HepG2 (cell line): ENCODE data around the gene PLA2G12A. TPM values are rescaled to one million over a fixed set of nuclear protein-coding genes. Genes with fewer than 3 reads are reported as not detected.

ENCODE experiments used
- ATAC-seq: fragments of 200-7000 bp; cut with Tn5 transposase; 3 replicates; pipeline ENCODE4 v1.9.1; 2020; ENCODE audit warnings: mild to moderate bottlenecking, moderate library complexity
- BruUV-seq: library from RNA; stranded (reverse); fragments of 400-500 nt; replicated peaks from 2 replicates; lab custom pipeline; 2021; lab: Mats Ljungman, UMichigan
- CTCF ChIA-PET: fragments of 300-600 bp; formaldehyde crosslinking; extraction: SDS; loops from one replicate; lab custom pipeline; 2021; ENCODE audit warnings: low total read pairs, inconsistent platforms, low intra/inter-chr PET ratio; lab: Yijun Ruan, JAX
- POLR2A ChIA-PET: fragments of 350-600 bp; sonication (Branson Sonifier 250); formaldehyde crosslinking; loops from one replicate; lab custom pipeline; 2020; ENCODE audit warnings: antibody characterized with exemption, inconsistent platforms; lab: Yijun Ruan, JAX
- DNase-seq: peaks from one replicate; pipeline ENCODE4 v3.0.0-alpha.2; 2015; ENCODE audit warnings: low spot score
- FAIRE-seq: peaks from 3 replicates; lab custom pipeline; 2011; peaks lifted over from hg19 to GRCh38; lab: Jason Lieb, UNC
- H2AFZ ChIP-seq: one replicate; pipeline ENCODE4 v1.6.1; 2011; ENCODE audit warnings: low read length, inconsistent platforms
- H3K27ac ChIP-seq: fragments of 300-600 bp; 3 replicates; pipeline ENCODE4 v1.8.0; 2011; ENCODE audit warnings: mixed run types, mild to moderate bottlenecking, mixed read lengths, low read length, inconsistent platforms; ENCODE audit not compliant: insufficient read depth; ENCODE audit errors: extremely low read length
- H3K27me3 ChIP-seq, 2 experiments: fragments of 200-600 bp in 1 of 2; 2 replicates in 1 of 2; 3 replicates in 1 of 2; pipeline versions ENCODE4 v1.6.0 to v1.8.0; 2011; ENCODE audit warnings: low read length in 2 of 2, mild to moderate bottlenecking in 2 of 2, moderate library complexity in 2 of 2, inconsistent platforms in 1 of 2; ENCODE audit not compliant: insufficient read depth in 2 of 2, control insufficient read depth in 1 of 2
- H3K36me3 ChIP-seq, 2 experiments: fragments of 200-600 bp in 1 of 2; replicated peaks in 1 of 2; 2 replicates in 1 of 2; 3 replicates in 1 of 2; pipeline versions ENCODE4 v1.5.1 to v1.8.0; 2011; ENCODE audit warnings: low read length in 2 of 2, inconsistent platforms in 1 of 2; ENCODE audit not compliant: insufficient read depth in 2 of 2, control insufficient read depth in 1 of 2
- H3K4me1 ChIP-seq: 2 replicates; pipeline ENCODE4 v1.5.1; 2012; ENCODE audit warnings: low read length, inconsistent platforms; ENCODE audit not compliant: insufficient read depth
- H3K4me2 ChIP-seq: 2 replicates; pipeline ENCODE4 v1.6.0; 2011; ENCODE audit warnings: low read depth, low read length, inconsistent platforms
- H3K4me3 ChIP-seq, 3 experiments: fragments of 200-600 bp in 1 of 3; sonication (generic), shearing (Covaris generic) in 1 of 3; replicated peaks in 1 of 3; 2 replicates each; pipeline ENCODE4 v1.5.1; 2011 to 2016; ENCODE audit warnings: low read length in 3 of 3, inconsistent platforms in 2 of 3, low read depth in 2 of 3, mild to moderate bottlenecking in 2 of 3, control low read depth in 1 of 3, mixed read lengths in 1 of 3; ENCODE audit not compliant: insufficient read depth in 1 of 3
- H3K79me2 ChIP-seq: one replicate; pipeline ENCODE4 v1.6.1; 2011; ENCODE audit warnings: low read length, inconsistent platforms; ENCODE audit not compliant: insufficient read depth
- H3K9ac ChIP-seq: 2 replicates; pipeline ENCODE4 v1.6.0; 2011; ENCODE audit warnings: mild to moderate bottlenecking, low read depth, low read length, inconsistent platforms; ENCODE audit not compliant: insufficient read depth
- H3K9me3 ChIP-seq: 2 replicates; pipeline ENCODE4 v1.5.1; 2012; ENCODE audit warnings: mild to moderate bottlenecking, low read length
- H4K20me1 ChIP-seq: 2 replicates; pipeline ENCODE4 v1.6.0; 2011; ENCODE audit warnings: inconsistent platforms, mild to moderate bottlenecking, low read length, moderate library complexity; ENCODE audit not compliant: insufficient read depth
- AHR ChIP-seq: IDR thresholded peaks from 2 replicates; pipeline ENCODE4 v1.6.1; 2018; ENCODE audit warnings: missing genetic modification reagents, missing compliant biosample characterization
- WGBS: methylation state at CpG from one replicate; pipeline ENCODE4 v1.1.6; 2017; ENCODE audit warnings: low lambda C conversion rate; 5-methylcytosine and 5-hydroxymethylcytosine counted together
- in situ Hi-C: cut with HindIII; loops from 2 replicates; pipeline ENCODE4 v1.10.0; 2017; ENCODE audit warnings: low pct_unique_long_range_greater_than_20kb; ENCODE audit not compliant: extremely low pct_ligation_motif_present
- intact Hi-C: fragments of 100-400 bp; cut with micrococcal nuclease; formaldehyde crosslinking; loops from one replicate; pipeline ENCODE4 v1.10.0; 2022; ENCODE audit not compliant: unreplicated experiment
- polyA plus RNA-seq, 8 experiments: library from polyadenylated mRNA; depleted of rRNA in 3 of 8; stranded (reverse) in 7 of 8; unstranded in 1 of 8; fragments of >200 nt; fragmentation: Illumina TruSeq in 4 of 8; extraction: Trizol in 4 of 8; gene quantifications; 2 replicates each; pipeline versions ENCODE4 v1.2.1 to v1.2.3, GENCODE V29; 2011 to 2016; ENCODE audit warnings: low read depth in 4 of 8, missing spikeins in 1 of 8, mixed read lengths in 1 of 8; ENCODE audit not compliant: insufficient read depth in 1 of 8
- small RNA-seq, 3 experiments: library from RNA; depleted of rRNA; stranded (forward); fragments of <200 nt; gene quantifications; one replicate each; pipeline ENCODE3, GENCODE V24; 2012; ENCODE audit warnings: low read depth in 2 of 3, low replicate concordance in 1 of 3; ENCODE audit not compliant: insufficient read length in 3 of 3, insufficient read depth in 2 of 3
- total RNA-seq, 5 experiments: library from RNA; depleted of rRNA; stranded (reverse); fragments of >200 nt; fragmentation: Illumina TruSeq; extraction: Trizol; gene quantifications; 2 replicates each; pipeline ENCODE4 v1.2.3, GENCODE V29; 2016; ENCODE audit warnings: low read depth in 1 of 5
- TF ChIP-seq, protein P1 (sequence below): sonication (generic); formaldehyde crosslinking; IDR thresholded peaks from 2 replicates; pipeline ENCODE4 v1.5.0; 2020; ENCODE audit warnings: mild to moderate bottlenecking, missing genetic modification reagents
- TF ChIP-seq, protein P2 (sequence below): sonication (generic); formaldehyde crosslinking; conservative IDR thresholded peaks from 2 replicates; pipeline ENCODE4 v1.4.0; 2020; ENCODE audit warnings: missing genetic modification reagents

Gene PLA2G12A
- total and polyA plus RNA-seq, 2 of the 13 experiments (the other 11 are each of a cell fraction or from before 2014, with no cell fraction given) = 61.2 to 64.0 TPM

DNA sequence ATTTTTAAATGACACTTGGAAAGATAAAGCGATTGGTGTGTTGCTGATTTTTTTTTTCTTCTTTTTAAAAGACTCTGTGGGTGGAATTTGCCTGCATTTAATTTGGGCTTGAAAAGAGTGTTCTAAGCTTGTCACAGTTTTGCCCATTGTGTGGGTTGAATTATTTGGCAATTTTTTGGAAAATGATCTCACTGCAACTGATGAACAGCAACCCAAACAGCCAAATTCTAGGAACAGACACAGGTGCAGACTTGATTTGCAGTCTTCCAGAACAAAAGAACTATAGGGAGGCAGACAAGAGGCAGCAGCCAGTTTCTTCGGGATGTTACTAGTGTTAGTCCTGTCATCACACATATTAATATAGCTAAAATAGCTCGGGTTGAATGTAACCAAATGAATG, 67.1 kb downstream of the PLA2G12A start (continued):
- TF ChIP-seq, protein P1, sequence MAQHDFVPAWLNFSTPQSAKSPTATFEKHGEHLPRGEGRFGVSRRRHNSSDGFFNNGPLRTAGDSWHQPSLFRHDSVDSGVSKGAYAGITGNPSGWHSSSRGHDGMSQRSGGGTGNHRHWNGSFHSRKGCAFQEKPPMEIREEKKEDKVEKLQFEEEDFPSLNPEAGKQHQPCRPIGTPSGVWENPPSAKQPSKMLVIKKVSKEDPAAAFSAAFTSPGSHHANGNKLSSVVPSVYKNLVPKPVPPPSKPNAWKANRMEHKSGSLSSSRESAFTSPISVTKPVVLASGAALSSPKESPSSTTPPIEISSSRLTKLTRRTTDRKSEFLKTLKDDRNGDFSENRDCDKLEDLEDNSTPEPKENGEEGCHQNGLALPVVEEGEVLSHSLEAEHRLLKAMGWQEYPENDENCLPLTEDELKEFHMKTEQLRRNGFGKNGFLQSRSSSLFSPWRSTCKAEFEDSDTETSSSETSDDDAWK (CRISPR knock-in tag) = no peak

DNA sequence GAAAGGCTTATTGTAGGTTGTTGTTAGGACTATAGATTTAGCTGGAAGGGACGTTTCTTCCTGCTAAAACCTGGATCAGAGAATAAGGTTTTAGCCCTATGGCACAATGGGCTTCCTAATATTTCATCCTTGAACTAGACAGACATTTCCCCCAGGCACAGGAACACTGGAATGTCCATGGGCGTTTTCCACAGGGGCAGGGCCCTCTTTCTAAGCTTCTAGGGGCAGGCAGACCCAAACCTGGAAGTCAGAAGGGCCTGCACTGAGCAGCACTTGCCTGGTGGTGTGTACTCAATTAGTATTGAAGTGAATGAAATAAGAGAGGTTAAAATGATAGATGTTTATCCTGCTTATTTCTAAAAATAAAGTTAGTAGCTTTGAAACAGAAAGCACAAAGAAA, 67.8 kb downstream of the PLA2G12A start:
- no peak overlapping the region for H3K4me2 ChIP-seq
- H3K9me3 ChIP-seq = no peaks in the 10 kb centered on the region
- intact Hi-C loops = no loop called here
- peaks cover 0 to 9% of the 10 kb centered on the region in 2 experiments; a peak in 1 of 5 replicates for H3K36me3 ChIP-seq
- TF ChIP-seq, protein P2, sequence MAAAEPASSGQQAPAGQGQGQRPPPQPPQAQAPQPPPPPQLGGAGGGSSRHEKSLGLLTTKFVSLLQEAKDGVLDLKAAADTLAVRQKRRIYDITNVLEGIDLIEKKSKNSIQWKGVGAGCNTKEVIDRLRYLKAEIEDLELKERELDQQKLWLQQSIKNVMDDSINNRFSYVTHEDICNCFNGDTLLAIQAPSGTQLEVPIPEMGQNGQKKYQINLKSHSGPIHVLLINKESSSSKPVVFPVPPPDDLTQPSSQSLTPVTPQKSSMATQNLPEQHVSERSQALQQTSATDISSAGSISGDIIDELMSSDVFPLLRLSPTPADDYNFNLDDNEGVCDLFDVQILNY = no peak
- TF ChIP-seq AHR (CRISPR knock-in tag) = no peak
- ATAC-seq (no peak), FAIRE-seq (no peak), DNase-seq (no peak)
- BruUV-seq = no TSS peak
- CTCF ChIA-PET = no interaction called here
- no peak overlapping the region for H3K4me3 ChIP-seq
- no peak overlapping the region for H3K27ac ChIP-seq
- WGBS = 51% methylated on average over 2 of the region's 2 CpGs
- in situ Hi-C loops = loop anchor here (5.0 kb wide), 1 partner anchor 55 kb away; no protein-coding TSS in a partner anchor
- no peaks in the 10 kb centered on the region for H3K79me2 ChIP-seq
- no peak overlapping the region for H3K9ac ChIP-seq
- H3K4me1 ChIP-seq = peaks cover 8% of the 10 kb centered on the region
- H3K27me3 ChIP-seq = no peaks in the 10 kb centered on the region
- H2AFZ ChIP-seq = no peak overlapping the region
- H4K20me1 ChIP-seq = no peaks in the 10 kb centered on the region
- POLR2A ChIA-PET = no interaction called here

Small RNAs within 50 kb of the gene (small RNA-seq; reads per million reads assigned to genes)
- 0 reads per million in 3 experiments for gene HIGD1AP14

Other genes with a start within 250 kb of the PLA2G12A start
- 0.95 and 1.4 TPM in 2 replicates for gene MCUB, start 169.8 kb downstream of the PLA2G12A start, total RNA-seq (2016; rRNA removed; fragmentation: Illumina TruSeq; extraction: Trizol)
- 1.7 and 2.2 TPM in 2 replicates for gene MCUB, start 169.8 kb downstream of the PLA2G12A start, polyA plus RNA-seq (2011; rRNA removed)
- gene CASP6, start 26.6 kb downstream of the PLA2G12A start, total RNA-seq (2016; rRNA removed; fragmentation: Illumina TruSeq; extraction: Trizol) = 34.6 and 42.4 TPM in 2 replicates
- 14.7 and 19.7 TPM in 2 replicates for gene CASP6, start 26.6 kb downstream of the PLA2G12A start, polyA plus RNA-seq (2011; rRNA removed)
- gene CFI, start 71.9 kb upstream of the PLA2G12A start, total RNA-seq (2016; rRNA removed; fragmentation: Illumina TruSeq; extraction: Trizol) = 152 and 337 TPM in 2 replicates
- gene CFI, start 71.9 kb upstream of the PLA2G12A start, polyA plus RNA-seq (2011; rRNA removed) = 281 and 284 TPM in 2 replicates
- 11.3 and 16.4 TPM in 2 replicates for gene GAR1, start 85.7 kb upstream of the PLA2G12A start, total RNA-seq (2016; rRNA removed; fragmentation: Illumina TruSeq; extraction: Trizol)
- gene GAR1, start 85.7 kb upstream of the PLA2G12A start, polyA plus RNA-seq (2011; rRNA removed) = 8.9 and 11.4 TPM in 2 replicates
- gene RRH, start 97.9 kb upstream of the PLA2G12A start, total RNA-seq (2016; rRNA removed; fragmentation: Illumina TruSeq; extraction: Trizol) = 0.07 and 0.22 TPM in 2 replicates
- 0.17 TPM in 1 of 2 replicates, not detected in the other for gene RRH, start 97.9 kb upstream of the PLA2G12A start, polyA plus RNA-seq (2011; rRNA removed)
- gene LRIT3, start 118.0 kb upstream of the PLA2G12A start, total RNA-seq (2016; rRNA removed; fragmentation: Illumina TruSeq; extraction: Trizol) = not detected in 2 replicates
- gene LRIT3, start 118.0 kb upstream of the PLA2G12A start, polyA plus RNA-seq (2011; rRNA removed) = 0.03 and 0.04 TPM in 2 replicates
- gene EGF, start 182.8 kb upstream of the PLA2G12A start, total RNA-seq (2016; rRNA removed; fragmentation: Illumina TruSeq; extraction: Trizol) = 0.07 TPM in 1 of 2 replicates, not detected in the other
- gene EGF, start 182.8 kb upstream of the PLA2G12A start, polyA plus RNA-seq (2011; rRNA removed) = 0.05 and 0.08 TPM in 2 replicates